HT-29 (cell line): Measurements from ENCODE around the gene RUNX1. TPM values are rescaled to one million over a fixed set of nuclear protein-coding genes. Genes with fewer than 3 reads are reported as not detected.
"Not testable (repeated sequence)": the region's sequence is repeated elsewhere in the genome, so short reads cannot be mapped to it uniquely, and the experiment has no call there.

Experiments
- DNase-seq: peaks from one replicate; pipeline ENCODE4 v3.0.0-alpha.2; 2015; ENCODE audit warnings: low spot score
- total RNA-seq: library from RNA; depleted of rRNA; stranded (reverse); fragments of >200 nt; shearing (Covaris generic); gene quantifications from 2 replicates; pipeline ENCODE4 v1.2.3, GENCODE V29; 2014

Gene RUNX1
- total RNA-seq, 1 experiment from 2014 or later = 26.7 TPM

GRCh38 chr21:34970566-34970965 is 78.5 kb downstream of the RUNX1 start:
- DNase-seq = no peak

GRCh38 chr21:34970167-34970500 is 79.0 kb downstream of the RUNX1 start:
- no peak for DNase-seq

- no peak for DNase-seq
Observed at GRCh38 chr21:34969423-34970166, 79.5 kb downstream of the RUNX1 start.

GRCh38 chr21:34968414-34969333 is 80.4 kb downstream of the RUNX1 start:
- no peak for DNase-seq

GRCh38 chr21:34967509-34968289 is 81.4 kb downstream of the RUNX1 start:
- DNase-seq = peak; percentile 58

GRCh38 chr21:34966881-34967280 is 82.2 kb downstream of the RUNX1 start:
- DNase-seq = not testable (repeated sequence)

- DNase-seq = no peak
Observed at GRCh38 chr21:34965200-34966174, 83.6 kb downstream of the RUNX1 start.

GRCh38 chr21:34962586-34963222 is 86.4 kb downstream of the RUNX1 start:
- no peak for DNase-seq

- no peak for DNase-seq
Observed at GRCh38 chr21:34962136-34962535, 87.0 kb downstream of the RUNX1 start.

- no peak for DNase-seq
Observed at GRCh38 chr21:34960687-34961086, 88.4 kb downstream of the RUNX1 start.

GRCh38 chr21:34959607-34960006 is 89.5 kb downstream of the RUNX1 start:
- DNase-seq = no peak

- DNase-seq = no peak
Observed at GRCh38 chr21:34958040-34958439, 91.1 kb downstream of the RUNX1 start.

- peak; percentile 9 for DNase-seq
Observed at GRCh38 chr21:34956416-34957316, 92.4 kb downstream of the RUNX1 start.

GRCh38 chr21:34953950-34954349 is 95.2 kb downstream of the RUNX1 start:
- no peak for DNase-seq

GRCh38 chr21:34952701-34953100 is 96.4 kb downstream of the RUNX1 start:
- no peak for DNase-seq

GRCh38 chr21:34951868-34952267 is 97.2 kb downstream of the RUNX1 start:
- DNase-seq = not testable (repeated sequence)

- DNase-seq = no peak
Observed at GRCh38 chr21:34950980-34951379, 98.1 kb downstream of the RUNX1 start.

- DNase-seq = no peak
Observed at GRCh38 chr21:34949499-34949898, 99.6 kb downstream of the RUNX1 start.

GRCh38 chr21:34949030-34949429 is 100.1 kb downstream of the RUNX1 start:
- no peak for DNase-seq
